Measurements from ENCODE around the gene NLRP1.
A peak's percentile ranks its signal among the peaks of the same experiment; 100 is the strongest.

The NLRP1 gene

GRCh38 chr17:5563456-5563855 is 20.9 kb downstream of the NLRP1 start:
- no peak for TF ChIP-seq CTCF (conservative IDR thresholded peaks at IDR 0.05; ENCODE audit: low read length)
- no peak overlapping the region for H3K4me3 ChIP-seq (ENCODE audit: low read length)
- DNase-seq (ENCODE audit: low read depth): peak; percentile 51

GRCh38 chr17:5562661-5563360 is 21.5 kb downstream of the NLRP1 start:
- no peak for TF ChIP-seq CTCF (conservative IDR thresholded peaks at IDR 0.05; ENCODE audit: low read length)
- no peak for DNase-seq (ENCODE audit: low read depth)
- no peak overlapping the region for H3K4me3 ChIP-seq (ENCODE audit: low read length)

GRCh38 chr17:5561736-5562571 is 22.4 kb downstream of the NLRP1 start:
- DNase-seq (ENCODE audit: low read depth): no peak
- no peak for TF ChIP-seq CTCF (conservative IDR thresholded peaks at IDR 0.05; ENCODE audit: low read length)
- no peak overlapping the region for H3K4me3 ChIP-seq (ENCODE audit: low read length)

GRCh38 chr17:5560361-5560988 is 23.8 kb downstream of the NLRP1 start:
- H3K4me3 ChIP-seq (ENCODE audit: low read length): no peak overlapping the region
- no peak for TF ChIP-seq CTCF (conservative IDR thresholded peaks at IDR 0.05; ENCODE audit: low read length)
- DNase-seq (ENCODE audit: low read depth): no peak

- TF ChIP-seq CTCF (conservative IDR thresholded peaks at IDR 0.05; ENCODE audit: low read length): no peak
- H3K4me3 ChIP-seq (ENCODE audit: low read length): no peak overlapping the region
- DNase-seq (ENCODE audit: low read depth): no peak
These were observed 25.2 kb downstream of the NLRP1 start for GRCh38 chr17:5558815-5559785.

- H3K4me3 ChIP-seq (ENCODE audit: low read length): no peak overlapping the region
- no peak for TF ChIP-seq CTCF (conservative IDR thresholded peaks at IDR 0.05; ENCODE audit: low read length)
- DNase-seq (ENCODE audit: low read depth): no peak
These were observed 26.3 kb downstream of the NLRP1 start for GRCh38 chr17:5557990-5558389.

Measured in AG10803 (cell line).